ENCODE data around the gene SNTG2. TPM values are rescaled to one million over a fixed set of nuclear protein-coding genes. Genes with fewer than 3 reads are reported as not detected.

Gene SNTG2
- total RNA-seq, 1 experiment from 2014 or later, result 20.5 TPM

- ATAC-seq, result no peak
- H3K27ac Mint-ChIP-seq, result no peak overlapping the region
These were observed 420.4 kb downstream of the SNTG2 start for GRCh38 chr2:1371082-1371481.

DNA sequence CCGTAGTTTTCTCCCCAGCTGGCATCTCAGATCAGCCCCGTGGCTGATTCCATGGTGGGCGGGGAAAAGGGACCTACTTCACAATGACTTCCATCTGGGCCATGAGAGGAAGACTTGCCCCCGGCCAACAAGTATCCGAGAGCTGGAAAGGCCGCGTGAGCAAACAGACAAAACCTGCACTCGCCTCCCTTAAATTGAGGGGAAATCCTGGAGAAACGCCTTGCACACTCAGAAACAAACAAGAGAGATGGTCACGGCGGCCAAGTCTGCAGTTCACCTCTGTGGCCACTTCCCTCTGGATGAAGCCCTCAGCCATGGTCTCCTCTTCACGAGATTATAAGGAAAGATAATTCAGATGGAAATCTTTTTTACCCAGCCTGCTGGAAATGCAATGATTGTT lies 423.2 kb downstream of the SNTG2 start:
- Mint-ChIP-seq H3K4me3 (no peak overlapping the region), H3K27me3 (ENCODE audit: low read depth) (peaks cover 15% of the 10 kb centered on the region), H3K9me3 (no peaks in the 10 kb centered on the region), H3K4me1 (no peaks in the 10 kb centered on the region), H3K36me3 (no peaks in the 10 kb centered on the region), H3K27ac (no peak overlapping the region)
- ATAC-seq, result no peak
- DNase-seq (ENCODE audit: low spot score), result no peak
- TF ChIP-seq MAX (CRISPR knock-in tag; IDR thresholded peaks at IDR 0.05), result no peak
- TF ChIP-seq ZNF532 (CRISPR knock-in tag; IDR thresholded peaks at IDR 0.05; ENCODE audit: borderline replicate concordance), result no peak
- TF ChIP-seq NFYB (CRISPR knock-in tag; conservative IDR thresholded peaks at IDR 0.05; ENCODE audit: low read depth), result no peak
- no peak for TF ChIP-seq IRF2 (CRISPR knock-in tag; IDR thresholded peaks at IDR 0.05; ENCODE audit: borderline replicate concordance, low read depth)
- no peak for TF ChIP-seq ZNF263 (CRISPR knock-in tag; IDR thresholded peaks at IDR 0.05; ENCODE audit: low read depth)
- ChIA-PET POLR2A (no interaction called here), CTCF (no interaction called here)

More at GRCh38 chr2:1371082-1371481, 420.4 kb downstream of the SNTG2 start:
- ChIA-PET CTCF (no interaction called here), POLR2A (no interaction called here)
- no peaks in the 10 kb centered on the region for H3K4me1 Mint-ChIP-seq
- no peak overlapping the region for H3K4me3 Mint-ChIP-seq
- TF ChIP-seq E2F5 (CRISPR knock-in tag; IDR thresholded peaks at IDR 0.05), result no peak
- TF ChIP-seq ATF1 (CRISPR knock-in tag; IDR thresholded peaks at IDR 0.05), result no peak
- no peak for DNase-seq (ENCODE audit: low spot score)
- H3K27me3 Mint-ChIP-seq (ENCODE audit: low read depth), result no peaks in the 10 kb centered on the region; the same call in 1 of the 2 replicates
- no peaks in the 10 kb centered on the region for H3K9me3 Mint-ChIP-seq
- H3K36me3 Mint-ChIP-seq, result no peaks in the 10 kb centered on the region

DNA sequence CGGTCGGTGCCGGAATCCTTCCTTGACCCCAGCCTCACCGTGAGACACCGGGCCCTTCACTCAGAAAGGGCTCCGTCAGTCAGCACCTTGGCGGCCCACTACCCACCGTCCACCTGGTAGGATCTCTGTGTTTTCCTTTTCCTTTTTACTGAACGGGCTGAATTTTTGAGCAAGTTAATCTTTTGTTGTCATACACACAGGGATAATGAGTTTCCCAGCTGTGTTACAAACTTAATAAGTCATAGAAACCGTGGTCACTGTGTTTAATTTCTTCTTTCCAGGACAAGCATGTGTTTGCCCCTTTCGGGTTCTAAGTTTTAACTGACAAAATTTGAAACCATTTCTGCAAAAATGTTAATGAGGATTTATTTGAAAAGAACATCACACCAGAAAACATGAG lies 423.6 kb downstream of the SNTG2 start:
- no peak overlapping the region for H3K27ac Mint-ChIP-seq
- peaks cover 15% of the 10 kb centered on the region for H3K27me3 Mint-ChIP-seq (ENCODE audit: low read depth)
- no peaks in the 10 kb centered on the region for H3K4me1 Mint-ChIP-seq
- H3K9me3 Mint-ChIP-seq, result no peaks in the 10 kb centered on the region
- no peak for DNase-seq (ENCODE audit: low spot score)
- H3K4me3 Mint-ChIP-seq, result no peak overlapping the region
- ChIA-PET CTCF (no interaction called here), POLR2A (no interaction called here)
- no peak for ATAC-seq
- H3K36me3 Mint-ChIP-seq, result no peaks in the 10 kb centered on the region
- TF ChIP-seq AFF4 (CRISPR knock-in tag; IDR thresholded peaks at IDR 0.05; ENCODE audit: borderline replicate concordance), result no peak
- TF ChIP-seq SP1 (CRISPR knock-in tag; conservative IDR thresholded peaks at IDR 0.05), result no peak
- TF ChIP-seq GABPB1 (CRISPR knock-in tag; IDR thresholded peaks at IDR 0.05), result no peak
- no peak for TF ChIP-seq IRF2 (CRISPR knock-in tag; IDR thresholded peaks at IDR 0.05; ENCODE audit: borderline replicate concordance, low read depth)
- TF ChIP-seq, protein P1, sequence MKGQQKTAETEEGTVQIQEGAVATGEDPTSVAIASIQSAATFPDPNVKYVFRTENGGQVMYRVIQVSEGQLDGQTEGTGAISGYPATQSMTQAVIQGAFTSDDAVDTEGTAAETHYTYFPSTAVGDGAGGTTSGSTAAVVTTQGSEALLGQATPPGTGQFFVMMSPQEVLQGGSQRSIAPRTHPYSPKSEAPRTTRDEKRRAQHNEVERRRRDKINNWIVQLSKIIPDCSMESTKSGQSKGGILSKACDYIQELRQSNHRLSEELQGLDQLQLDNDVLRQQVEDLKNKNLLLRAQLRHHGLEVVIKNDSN (CRISPR knock-in tag; IDR thresholded peaks at IDR 0.05), result no peak
- no peak for TF ChIP-seq GRHL2 (CRISPR knock-in tag; IDR thresholded peaks at IDR 0.05; ENCODE audit: insufficient replicate concordance, severe bottlenecking)
- no peak for TF ChIP-seq MAX (CRISPR knock-in tag; IDR thresholded peaks at IDR 0.05)
- TF ChIP-seq EMX1 (CRISPR knock-in tag; IDR thresholded peaks at IDR 0.05), result no peak
- TF ChIP-seq ARID4B (CRISPR knock-in tag; IDR thresholded peaks at IDR 0.05; ENCODE audit: borderline replicate concordance), result no peak
- TF ChIP-seq MYBL2 (CRISPR knock-in tag; IDR thresholded peaks at IDR 0.05), result no peak
- no peak for TF ChIP-seq TP53 (CRISPR knock-in tag; IDR thresholded peaks at IDR 0.05)
- TF ChIP-seq ZNF423 (CRISPR knock-in tag; IDR thresholded peaks at IDR 0.05), result no peak
- no peak for TF ChIP-seq ZNF671 (CRISPR knock-in tag; IDR thresholded peaks at IDR 0.05)
